Left kidney (tissue), 2 donors: ENCODE measurements around the gene FAM83C. TPM values are rescaled to one million over a fixed set of nuclear protein-coding genes. Genes with fewer than 3 reads are reported as not detected.

Experiments
- DNase-seq: peaks from one replicate; pipeline ENCODE4 v3.0.0-alpha.2; 2013
- polyA plus RNA-seq: library from polyadenylated mRNA; unstranded; fragments of 120-200 nt; gene quantifications from one replicate; pipeline ENCODE4 v1.2.1, GENCODE V29; 2013; ENCODE audit not compliant: insufficient read length

Gene FAM83C
- polyA plus RNA-seq, 1 donor: not detected

GRCh38 chr20:35283441-35284266 is 8.6 kb downstream of the FAM83C start:
- no peak for DNase-seq

GRCh38 chr20:35281506-35282101 is 10.6 kb downstream of the FAM83C start:
- DNase-seq: no peak

- no peak for DNase-seq
Measured at GRCh38 chr20:35280523-35280922, 11.7 kb downstream of the FAM83C start.

- no peak for DNase-seq
Measured at GRCh38 chr20:35279533-35280174, 12.6 kb downstream of the FAM83C start.

GRCh38 chr20:35279040-35279439 is 13.2 kb downstream of the FAM83C start:
- no peak for DNase-seq

- peak; percentile 88 for DNase-seq
Measured at GRCh38 chr20:35277531-35278395, 14.5 kb downstream of the FAM83C start, which contains the start of gene MMP24OS. MMP24OS (minus strand) TSS chr20:35278122; CDS start chr20:35277929, 193 bp downstream.

GRCh38 chr20:35277127-35277526 is 15.1 kb downstream of the FAM83C start:
- DNase-seq: no peak

GRCh38 chr20:35276408-35276807 is 15.8 kb downstream of the FAM83C start:
- no peak for DNase-seq

GRCh38 chr20:35275741-35276251 is 16.4 kb downstream of the FAM83C start:
- DNase-seq: no peak

- DNase-seq: no peak
Measured at GRCh38 chr20:35274172-35275092, 17.8 kb downstream of the FAM83C start.

- no peak for DNase-seq
Measured at GRCh38 chr20:35273449-35274171, 18.6 kb downstream of the FAM83C start.

GRCh38 chr20:35271904-35272303 is 20.3 kb downstream of the FAM83C start:
- DNase-seq: no peak

- DNase-seq: no peak
Measured at GRCh38 chr20:35271073-35271882, 20.9 kb downstream of the FAM83C start.

GRCh38 chr20:35270021-35270902 is 22.0 kb downstream of the FAM83C start:
- DNase-seq: no peak

- peak; percentile 57 for DNase-seq
Measured at GRCh38 chr20:35269055-35269781, 23.0 kb downstream of the FAM83C start.

GRCh38 chr20:35267092-35267491 is 25.1 kb downstream of the FAM83C start:
- no peak for DNase-seq

- DNase-seq: no peak
Measured at GRCh38 chr20:35264755-35265154, 27.5 kb downstream of the FAM83C start.
